ENCODE results near the gene ANP32E.

ANP32E gene

DNA sequence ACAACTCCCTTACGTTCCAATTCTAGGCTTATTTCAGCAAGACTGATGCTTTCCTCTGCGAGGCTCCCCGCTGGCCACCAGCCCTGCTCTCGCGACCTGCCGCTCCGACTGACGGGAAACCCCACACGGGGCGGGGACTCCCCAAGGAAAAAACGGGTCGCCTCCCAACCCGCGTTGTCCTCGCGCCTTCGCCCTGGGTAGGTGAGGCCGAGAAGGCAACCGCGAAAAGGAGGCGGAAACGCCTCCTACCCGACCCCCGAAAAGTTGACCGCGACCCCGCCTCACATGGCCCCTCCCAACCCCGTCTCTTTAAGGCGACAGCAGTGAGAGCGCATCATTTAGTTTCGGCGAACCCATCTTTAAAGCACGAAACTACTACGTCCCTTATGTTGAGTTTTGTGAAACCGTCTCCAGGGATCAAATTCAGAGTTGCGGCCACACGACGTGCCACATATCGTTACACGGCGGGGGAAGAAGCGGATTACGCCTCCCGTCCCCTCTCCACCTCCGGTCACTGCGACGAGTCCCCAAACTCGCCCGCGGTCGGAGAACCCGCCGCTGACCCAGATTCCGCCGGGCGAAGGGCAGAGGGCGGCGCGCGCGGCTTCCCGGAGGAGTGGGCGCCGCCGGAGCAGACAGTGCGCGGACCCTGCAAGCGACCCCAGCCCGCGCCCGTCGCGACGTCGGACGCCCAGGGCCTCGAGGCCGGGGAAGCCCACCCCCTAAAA lies 1.2 kb downstream of the ANP32E start (continued):
- TF ChIP-seq ZNF501 (tag by site-specific recombination; IDR thresholded peaks at IDR 0.05), result peak; percentile 60; the same call in 1 of the 2 replicates
- peak; percentile 69 for TF ChIP-seq KLF1 (tag by site-specific recombination; IDR thresholded peaks at IDR 0.05)
- TF ChIP-seq, protein P1, sequence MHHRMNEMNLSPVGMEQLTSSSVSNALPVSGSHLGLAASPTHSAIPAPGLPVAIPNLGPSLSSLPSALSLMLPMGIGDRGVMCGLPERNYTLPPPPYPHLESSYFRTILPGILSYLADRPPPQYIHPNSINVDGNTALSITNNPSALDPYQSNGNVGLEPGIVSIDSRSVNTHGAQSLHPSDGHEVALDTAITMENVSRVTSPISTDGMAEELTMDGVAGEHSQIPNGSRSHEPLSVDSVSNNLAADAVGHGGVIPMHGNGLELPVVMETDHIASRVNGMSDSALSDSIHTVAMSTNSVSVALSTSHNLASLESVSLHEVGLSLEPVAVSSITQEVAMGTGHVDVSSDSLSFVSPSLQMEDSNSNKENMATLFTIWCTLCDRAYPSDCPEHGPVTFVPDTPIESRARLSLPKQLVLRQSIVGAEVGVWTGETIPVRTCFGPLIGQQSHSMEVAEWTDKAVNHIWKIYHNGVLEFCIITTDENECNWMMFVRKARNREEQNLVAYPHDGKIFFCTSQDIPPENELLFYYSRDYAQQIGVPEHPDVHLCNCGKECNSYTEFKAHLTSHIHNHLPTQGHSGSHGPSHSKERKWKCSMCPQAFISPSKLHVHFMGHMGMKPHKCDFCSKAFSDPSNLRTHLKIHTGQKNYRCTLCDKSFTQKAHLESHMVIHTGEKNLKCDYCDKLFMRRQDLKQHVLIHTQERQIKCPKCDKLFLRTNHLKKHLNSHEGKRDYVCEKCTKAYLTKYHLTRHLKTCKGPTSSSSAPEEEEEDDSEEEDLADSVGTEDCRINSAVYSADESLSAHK (tag by site-specific recombination; IDR thresholded peaks at IDR 0.05), result peak; percentile 72; the same call in 1 of the 2 replicates
- 0 out of 2 replicates have a peak, but pooled peaks have one; percentile 46 for TF ChIP-seq KLF7 (tag by site-specific recombination; IDR thresholded peaks at IDR 0.05; ENCODE audit: borderline replicate concordance)
- no peak for TF ChIP-seq ZNF132 (tag by site-specific recombination; IDR thresholded peaks at IDR 0.05; ENCODE audit: borderline replicate concordance)
- TF ChIP-seq ZSCAN23 (tag by site-specific recombination; IDR thresholded peaks at IDR 0.05), result no peak
- no peak for TF ChIP-seq ZNF785 (tag by site-specific recombination; IDR thresholded peaks at IDR 0.05)
- TF ChIP-seq, protein P2, sequence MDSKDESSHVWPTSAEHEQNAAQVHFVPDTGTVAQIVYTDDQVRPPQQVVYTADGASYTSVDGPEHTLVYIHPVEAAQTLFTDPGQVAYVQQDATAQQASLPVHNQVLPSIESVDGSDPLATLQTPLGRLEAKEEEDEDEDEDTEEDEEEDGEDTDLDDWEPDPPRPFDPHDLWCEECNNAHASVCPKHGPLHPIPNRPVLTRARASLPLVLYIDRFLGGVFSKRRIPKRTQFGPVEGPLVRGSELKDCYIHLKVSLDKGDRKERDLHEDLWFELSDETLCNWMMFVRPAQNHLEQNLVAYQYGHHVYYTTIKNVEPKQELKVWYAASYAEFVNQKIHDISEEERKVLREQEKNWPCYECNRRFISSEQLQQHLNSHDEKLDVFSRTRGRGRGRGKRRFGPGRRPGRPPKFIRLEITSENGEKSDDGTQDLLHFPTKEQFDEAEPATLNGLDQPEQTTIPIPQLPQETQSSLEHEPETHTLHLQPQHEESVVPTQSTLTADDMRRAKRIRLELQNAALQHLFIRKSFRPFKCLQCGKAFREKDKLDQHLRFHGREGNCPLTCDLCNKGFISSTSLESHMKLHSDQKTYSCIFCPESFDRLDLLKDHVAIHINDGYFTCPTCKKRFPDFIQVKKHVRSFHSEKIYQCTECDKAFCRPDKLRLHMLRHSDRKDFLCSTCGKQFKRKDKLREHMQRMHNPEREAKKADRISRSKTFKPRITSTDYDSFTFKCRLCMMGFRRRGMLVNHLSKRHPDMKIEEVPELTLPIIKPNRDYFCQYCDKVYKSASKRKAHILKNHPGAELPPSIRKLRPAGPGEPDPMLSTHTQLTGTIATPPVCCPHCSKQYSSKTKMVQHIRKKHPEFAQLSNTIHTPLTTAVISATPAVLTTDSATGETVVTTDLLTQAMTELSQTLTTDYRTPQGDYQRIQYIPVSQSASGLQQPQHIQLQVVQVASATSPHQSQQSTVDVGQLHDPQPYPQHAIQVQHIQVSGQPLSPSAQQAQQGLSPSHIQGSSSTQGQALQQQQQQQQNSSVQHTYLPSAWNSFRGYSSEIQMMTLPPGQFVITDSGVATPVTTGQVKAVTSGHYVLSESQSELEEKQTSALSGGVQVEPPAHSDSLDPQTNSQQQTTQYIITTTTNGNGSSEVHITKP (tag by site-specific recombination; IDR thresholded peaks at IDR 0.05), result peak; percentile 85
- TF ChIP-seq ZXDB (tag by site-specific recombination; IDR thresholded peaks at IDR 0.05), result peak; percentile 100
- TF ChIP-seq EGR2 (tag by site-specific recombination; IDR thresholded peaks at IDR 0.05; ENCODE audit: low read depth), result 0 out of 2 replicates have a peak, but pooled peaks have one; percentile 7
- peak; percentile 98 for TF ChIP-seq PATZ1 (tag by site-specific recombination; IDR thresholded peaks at IDR 0.05)
- peak; percentile 16; the same call in 1 of the 2 replicates for TF ChIP-seq ZNF423 (tag by site-specific recombination; IDR thresholded peaks at IDR 0.05)
- TF ChIP-seq GLIS1 (tag by site-specific recombination; IDR thresholded peaks at IDR 0.05), result peak; percentile 76
- no peak for TF ChIP-seq ZNF555 (tag by site-specific recombination; conservative IDR thresholded peaks at IDR 0.05)
- TF ChIP-seq ZNF521 (tag by site-specific recombination; IDR thresholded peaks at IDR 0.05), result no peak

- H3K4me1 ChIP-seq (ENCODE audit: control insufficient read depth, insufficient read depth, low read length), result no peaks in the 10 kb centered on the region; the same call in 1 of the 2 replicates
- POLR2A ChIA-PET, result interaction anchor here (0.5 to 0.6 kb wide), 2 partner anchors 164 to 643 kb away, joined by 3 read pairs; no protein-coding TSS in a partner anchor
- peak; percentile 16; the same call in 1 of the 2 replicates for TF ChIP-seq REST (tag by site-specific recombination; IDR thresholded peaks at IDR 0.05)
- TF ChIP-seq, protein P3, sequence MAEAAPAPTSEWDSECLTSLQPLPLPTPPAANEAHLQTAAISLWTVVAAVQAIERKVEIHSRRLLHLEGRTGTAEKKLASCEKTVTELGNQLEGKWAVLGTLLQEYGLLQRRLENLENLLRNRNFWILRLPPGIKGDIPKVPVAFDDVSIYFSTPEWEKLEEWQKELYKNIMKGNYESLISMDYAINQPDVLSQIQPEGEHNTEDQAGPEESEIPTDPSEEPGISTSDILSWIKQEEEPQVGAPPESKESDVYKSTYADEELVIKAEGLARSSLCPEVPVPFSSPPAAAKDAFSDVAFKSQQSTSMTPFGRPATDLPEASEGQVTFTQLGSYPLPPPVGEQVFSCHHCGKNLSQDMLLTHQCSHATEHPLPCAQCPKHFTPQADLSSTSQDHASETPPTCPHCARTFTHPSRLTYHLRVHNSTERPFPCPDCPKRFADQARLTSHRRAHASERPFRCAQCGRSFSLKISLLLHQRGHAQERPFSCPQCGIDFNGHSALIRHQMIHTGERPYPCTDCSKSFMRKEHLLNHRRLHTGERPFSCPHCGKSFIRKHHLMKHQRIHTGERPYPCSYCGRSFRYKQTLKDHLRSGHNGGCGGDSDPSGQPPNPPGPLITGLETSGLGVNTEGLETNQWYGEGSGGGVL (tag by site-specific recombination; IDR thresholded peaks at IDR 0.05), result no peak
- 0 out of 2 replicates have a peak, but pooled peaks have one; percentile 49 for TF ChIP-seq ZNF600 (tag by site-specific recombination; IDR thresholded peaks at IDR 0.05)
- TF ChIP-seq ZNF362 (tag by site-specific recombination; IDR thresholded peaks at IDR 0.05), result peak; percentile 100
- TF ChIP-seq ZNF549 (tag by site-specific recombination; IDR thresholded peaks at IDR 0.05), result no peak
These were observed 1.7 kb downstream of the ANP32E start for GRCh38 chr1:150234309-150234565.

More at GRCh38 chr1:150234309-150234565, 1.7 kb downstream of the ANP32E start:
- Histone ChIP-seq H3K27ac (ENCODE audit: extremely low read depth, low read depth, low read length) (peak overlapping the region; percentile 82; the same call in 1 of the 2 replicates), H3K4me3 (ENCODE audit: low read depth, low read length) (peak overlapping the region; percentile 89), H3K36me3 (ENCODE audit: control insufficient read depth in 2 of 2, insufficient read depth in 1 of 2, low read length in 2 of 2) (peaks cover 22% of the 10 kb centered on the region in 2 experiments), H3K9me3 (ENCODE audit: control insufficient read depth, insufficient read depth, low read depth, low read length) (no peaks in the 10 kb centered on the region)
- CTCF ChIA-PET, result interaction anchor here (1.1 kb wide), 1 partner anchor 65 kb away, joined by 3 read pairs; no protein-coding TSS in a partner anchor

Measured in HEK293 (cell line).